CD4-positive, alpha-beta T cell treated with Interleukin-17A for 4 hours (primary cell): ENCODE data around the gene ATG9B.
"Not testable (repeated sequence)": the region's sequence is repeated elsewhere in the genome, so short reads cannot be mapped to it uniquely, and the experiment has no call there.

ENCODE experiments used
- DNase-seq: peaks from one replicate; pipeline ENCODE4 v3.0.0-alpha.2; 2020; ENCODE audit warnings: mixed read lengths

Gene ATG9B

DNA sequence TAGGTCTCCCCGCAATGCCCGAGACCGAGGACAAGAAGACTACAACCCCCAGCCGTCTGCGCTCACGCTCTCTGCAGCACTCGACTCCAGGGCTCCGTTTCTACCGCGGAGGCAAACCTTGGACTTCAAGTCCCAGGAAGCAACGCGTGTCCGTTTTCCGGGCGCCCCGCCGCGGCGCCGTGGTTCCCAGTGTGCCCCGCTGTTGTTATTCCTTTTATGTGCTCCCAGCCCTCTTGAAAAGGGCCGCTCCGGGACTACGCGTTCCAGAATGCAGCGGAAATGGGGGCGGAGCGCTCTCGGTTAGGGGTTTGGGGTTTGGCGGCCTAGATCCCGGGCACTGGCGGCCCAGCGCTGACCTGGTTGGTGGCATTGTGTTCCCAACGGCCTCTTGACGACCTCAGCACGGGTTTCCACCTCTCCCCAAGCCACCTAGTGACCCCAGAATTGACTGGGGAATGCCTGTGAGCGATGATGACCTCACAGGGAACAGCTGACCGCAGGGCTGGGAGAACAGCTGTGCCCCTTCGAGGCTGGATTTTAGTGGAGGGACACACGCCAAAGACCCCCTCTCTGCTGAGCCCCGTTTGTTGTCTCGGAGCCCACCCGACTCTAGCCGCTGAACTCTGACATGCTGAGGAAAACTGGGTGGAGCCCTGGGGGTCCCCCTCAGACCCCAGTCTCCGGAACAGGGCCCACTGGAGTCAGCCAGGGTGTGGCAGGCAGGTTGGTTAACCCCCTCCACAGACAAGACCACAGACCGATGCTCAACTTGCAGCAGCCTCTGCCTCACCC, 33.9 kb upstream of the ATG9B start:
- peak; percentile 97 for DNase-seq

DNA sequence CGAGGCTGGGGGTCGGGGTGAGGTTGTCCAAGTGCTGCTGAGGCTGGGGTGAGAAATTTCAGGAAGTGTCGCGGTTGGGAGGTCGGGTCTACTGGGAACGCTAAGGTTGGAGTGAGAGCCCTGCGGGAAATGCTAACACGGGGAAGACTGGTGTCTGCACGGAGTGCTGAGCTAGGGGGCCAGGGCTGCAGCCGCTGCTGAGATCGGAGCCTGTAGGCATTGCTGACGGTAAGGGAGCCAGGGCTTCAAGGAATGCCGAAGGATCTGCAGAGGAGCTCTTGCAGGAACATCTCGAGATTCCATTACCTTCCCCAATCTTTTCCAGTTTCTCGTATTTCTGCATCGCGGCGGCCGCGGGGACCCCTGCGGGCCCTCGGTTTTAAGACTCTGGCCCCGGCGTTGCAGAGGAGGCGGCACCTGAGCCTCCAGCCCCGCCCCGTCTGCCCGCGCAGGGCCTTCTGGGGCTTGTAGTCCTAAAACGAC, 33.3 kb upstream of the ATG9B start, which contains the start of gene CDK5:
Gene CDK5 (minus strand): TSS at position 392 of the 483 bp plus-strand sequence. CDS start 49 bp downstream, at position 343.
- DNase-seq = no peak

DNA sequence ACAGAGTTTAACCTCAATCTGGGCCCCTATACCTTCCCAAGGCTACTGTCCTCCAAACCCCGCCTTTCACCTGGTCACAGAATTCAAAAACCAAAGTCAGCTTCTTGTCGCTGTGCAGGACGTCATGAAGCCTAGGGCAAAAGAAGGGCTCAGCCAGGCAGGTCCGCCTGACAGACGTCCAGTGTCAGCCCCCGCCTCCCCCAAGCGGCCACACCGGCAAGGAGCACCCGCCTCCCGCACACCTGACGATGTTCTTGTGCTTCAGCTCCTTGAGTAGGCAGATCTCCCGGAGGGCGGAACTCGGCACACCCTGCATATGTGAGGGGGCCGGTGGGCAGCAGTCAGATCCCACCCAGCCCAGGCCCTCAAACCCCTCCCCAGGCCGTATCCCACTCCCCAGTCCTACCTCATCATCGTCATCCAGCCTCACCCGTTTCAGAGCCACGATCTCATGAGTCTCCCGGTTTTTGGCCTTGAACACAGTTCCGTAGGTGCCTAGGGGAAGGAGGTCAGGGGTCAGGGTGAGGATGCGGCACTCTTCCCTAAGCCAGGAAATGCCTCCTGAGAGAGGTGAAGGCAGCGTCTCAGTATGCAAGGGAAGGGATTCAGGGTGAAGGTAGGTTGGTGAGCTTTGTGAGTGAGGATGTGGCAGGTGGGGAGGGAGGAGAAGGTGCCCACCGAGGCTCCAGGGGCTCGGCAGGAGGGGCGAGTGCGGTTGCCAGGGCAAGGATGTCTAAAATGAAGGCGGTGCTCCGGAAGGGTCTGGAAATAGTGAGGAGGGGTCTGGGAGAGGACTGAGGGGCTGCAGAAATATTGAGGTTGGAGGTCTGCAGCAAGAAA, 32.6 kb upstream of the ATG9B start:
- DNase-seq = no peak

DNA sequence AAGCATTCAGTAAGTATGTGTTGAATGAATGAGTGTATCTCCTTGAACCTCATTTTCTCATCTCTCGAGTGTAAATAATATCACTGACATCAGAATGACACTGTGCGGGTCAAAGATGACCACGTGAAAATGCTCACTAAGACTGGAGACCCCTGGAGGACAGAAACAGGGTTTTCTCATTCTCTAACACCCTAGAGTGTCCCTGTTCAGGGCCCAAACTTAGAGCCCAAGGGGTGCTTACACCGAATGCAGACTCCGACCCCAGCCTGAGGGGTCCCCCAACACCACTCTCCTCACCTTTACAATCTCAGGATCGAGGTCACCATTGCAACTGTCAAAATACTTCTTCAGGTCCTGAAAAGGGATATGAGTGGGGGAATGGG, 32.0 kb upstream of the ATG9B start:
- DNase-seq = no peak

DNA sequence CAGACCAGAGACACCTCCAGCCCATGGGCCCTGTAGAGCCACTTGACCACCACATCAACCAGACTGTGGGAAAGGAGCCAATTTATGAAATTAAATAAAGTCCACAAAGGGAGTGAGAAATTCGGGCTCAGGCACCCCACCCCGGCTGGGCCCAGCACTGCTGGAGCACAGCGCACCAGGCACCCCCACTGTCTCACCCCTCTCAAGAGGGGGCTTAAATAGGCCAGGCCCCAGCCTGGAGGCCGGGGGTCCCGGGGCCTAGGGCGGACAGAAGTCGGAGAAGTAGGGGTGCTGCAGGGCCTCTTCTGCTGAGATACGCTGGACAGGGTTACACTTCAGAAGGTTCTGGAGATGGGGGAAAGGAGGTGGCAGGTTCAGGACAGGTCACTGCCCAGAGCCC, 29.5 kb upstream of the ATG9B start:
- DNase-seq = no peak

DNA sequence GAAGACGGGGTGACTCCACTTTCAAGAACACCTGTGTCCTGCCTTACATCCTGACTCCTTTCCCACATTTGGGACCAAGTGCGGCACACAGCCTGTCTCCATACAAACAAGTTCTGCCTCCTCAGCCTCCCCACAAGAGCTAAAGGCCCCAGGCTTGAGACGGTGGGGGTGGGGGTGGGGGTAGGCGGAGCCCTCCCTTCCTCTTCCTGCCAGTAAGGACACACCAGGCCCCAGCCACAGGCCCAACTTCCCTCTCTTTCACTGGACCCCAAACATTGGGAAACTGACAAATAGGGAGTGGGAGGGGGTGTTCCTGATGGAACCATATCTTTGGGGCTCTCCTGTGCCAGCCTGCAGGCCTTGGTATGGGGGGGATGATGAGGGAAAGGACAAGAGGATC, 28.8 kb upstream of the ATG9B start:
- no peak for DNase-seq

DNA sequence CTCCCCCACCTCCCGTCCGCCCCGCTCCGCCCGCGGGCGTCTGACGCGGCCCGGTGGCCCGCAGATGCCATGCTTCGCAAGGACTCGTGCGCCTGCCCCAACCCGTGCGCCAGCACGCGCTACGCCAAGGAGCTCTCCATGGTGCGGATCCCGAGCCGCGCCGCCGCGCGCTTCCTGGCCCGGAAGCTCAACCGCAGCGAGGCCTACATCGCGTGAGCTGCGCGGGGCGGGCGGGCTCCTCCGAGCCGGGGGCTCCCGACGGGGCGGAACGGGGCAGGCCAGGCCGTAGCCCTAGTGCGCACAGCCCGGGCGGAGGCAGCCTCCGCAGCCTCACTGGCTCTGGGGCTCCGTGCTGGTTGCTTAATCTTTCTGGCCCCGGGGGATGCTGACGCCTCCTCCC, 26.8 kb upstream of the ATG9B start:
- peak; percentile 65 for DNase-seq

DNA sequence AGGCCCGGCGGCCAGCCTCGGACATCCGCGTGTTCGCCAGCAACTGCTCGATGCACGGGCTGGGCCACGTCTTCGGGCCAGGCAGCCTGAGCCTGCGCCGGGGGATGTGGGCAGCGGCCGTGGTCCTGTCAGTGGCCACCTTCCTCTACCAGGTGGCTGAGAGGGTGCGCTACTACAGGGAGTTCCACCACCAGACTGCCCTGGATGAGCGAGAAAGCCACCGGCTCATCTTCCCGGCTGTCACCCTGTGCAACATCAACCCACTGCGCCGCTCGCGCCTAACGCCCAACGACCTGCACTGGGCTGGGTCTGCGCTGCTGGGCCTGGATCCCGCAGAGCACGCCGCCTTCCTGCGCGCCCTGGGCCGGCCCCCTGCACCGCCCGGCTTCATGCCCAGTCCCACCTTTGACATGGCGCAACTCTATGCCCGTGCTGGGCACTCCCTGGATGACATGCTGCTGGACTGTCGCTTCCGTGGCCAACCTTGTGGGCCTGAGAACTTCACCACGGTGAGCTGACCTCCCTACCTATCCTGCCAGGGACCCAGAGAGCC, 24.7 kb upstream of the ATG9B start:
- no peak for DNase-seq

DNA sequence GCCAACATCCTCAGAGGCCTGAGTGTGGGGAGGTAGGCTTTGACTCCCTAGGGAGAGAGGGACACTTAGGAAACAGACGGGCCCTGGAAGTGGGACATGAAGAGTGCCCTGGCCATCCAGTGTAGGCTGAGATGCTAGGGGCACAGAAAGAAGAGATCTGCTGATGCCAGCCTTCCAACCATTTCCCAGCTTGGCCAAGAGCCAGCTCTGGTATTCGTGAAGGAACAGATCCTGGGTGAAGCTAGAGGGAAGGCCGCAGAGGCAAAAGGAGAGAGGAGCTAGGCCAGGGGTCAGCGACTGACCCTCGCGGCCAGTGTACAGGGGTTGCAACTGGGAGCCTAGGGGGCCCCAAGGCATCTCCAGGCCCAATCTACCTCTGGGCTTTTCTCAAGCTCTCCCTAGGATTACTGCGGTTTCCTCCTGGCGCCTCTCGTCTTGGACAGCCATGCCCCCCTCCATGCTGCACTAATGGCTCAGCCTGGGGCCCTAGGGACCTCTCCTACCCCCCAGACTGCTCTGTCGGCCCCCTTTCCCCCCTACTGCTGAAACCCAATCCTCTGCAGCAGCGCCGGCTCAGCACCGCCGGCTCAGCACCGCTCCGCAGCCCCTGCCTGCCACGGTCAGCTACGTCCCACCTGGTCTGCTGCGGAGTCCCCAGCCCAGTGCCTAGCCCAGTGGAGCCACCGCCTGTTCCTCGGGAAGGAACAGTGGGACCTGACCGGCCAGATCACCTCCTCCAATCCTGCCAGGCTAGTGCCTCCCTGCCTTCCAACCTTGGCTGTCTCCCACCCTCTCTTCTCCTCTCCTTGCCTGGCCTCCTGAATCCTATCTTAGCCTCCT, 23.9 kb upstream of the ATG9B start, which contains the start of gene ASIC3:
Gene ASIC3 (plus strand): TSS at position 556 of the 840 bp plus-strand sequence. CDS start 355 bp downstream, outside the sequence.
- DNase-seq = no peak

DNA sequence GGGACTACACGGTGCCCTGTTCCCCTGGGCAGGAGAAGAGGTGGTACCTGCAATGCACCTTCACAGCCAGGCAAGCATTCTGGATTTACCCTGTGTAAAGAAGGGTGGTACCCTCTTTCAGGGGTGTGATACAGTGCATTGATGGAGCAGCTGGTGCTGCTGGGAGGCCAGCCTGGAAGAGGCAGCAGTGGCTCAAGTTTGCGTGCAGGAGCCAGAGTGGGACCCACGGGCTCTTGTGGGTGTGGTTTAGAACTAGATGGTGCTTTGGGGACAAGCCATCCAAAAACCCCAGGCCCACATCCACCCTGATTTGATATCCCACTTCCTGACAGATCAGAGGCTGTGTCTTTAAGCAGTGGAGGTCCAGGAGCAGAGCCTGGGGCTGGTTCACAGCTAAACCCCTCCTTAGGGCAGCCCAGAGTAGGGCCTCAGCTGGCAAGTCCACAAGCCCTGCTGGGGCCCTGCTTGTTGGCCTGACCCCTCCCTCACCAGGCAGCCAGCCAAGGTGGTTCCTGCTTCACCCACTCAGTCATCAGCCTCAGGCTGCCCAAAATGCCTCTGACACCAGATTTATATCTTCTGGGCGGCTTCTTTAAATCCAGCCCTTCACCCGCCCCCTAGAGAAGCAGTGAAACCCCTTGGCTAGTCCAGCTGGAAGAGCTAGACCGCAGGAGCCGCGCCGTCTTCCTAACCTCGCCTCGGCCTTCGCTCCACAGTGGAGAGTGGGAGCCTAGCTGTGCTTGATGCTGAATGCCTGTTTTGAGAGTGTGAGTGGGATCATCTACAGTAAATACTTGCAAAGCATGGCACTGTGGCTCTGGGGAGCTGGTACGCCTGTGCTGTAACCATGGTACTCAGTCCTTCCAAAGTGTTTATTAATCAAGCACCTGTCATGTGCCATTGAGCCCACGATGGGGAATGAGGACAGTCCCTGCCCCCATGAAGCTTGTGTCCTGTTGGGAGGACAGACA, 22.6 kb upstream of the ATG9B start:
- DNase-seq = no peak

DNA sequence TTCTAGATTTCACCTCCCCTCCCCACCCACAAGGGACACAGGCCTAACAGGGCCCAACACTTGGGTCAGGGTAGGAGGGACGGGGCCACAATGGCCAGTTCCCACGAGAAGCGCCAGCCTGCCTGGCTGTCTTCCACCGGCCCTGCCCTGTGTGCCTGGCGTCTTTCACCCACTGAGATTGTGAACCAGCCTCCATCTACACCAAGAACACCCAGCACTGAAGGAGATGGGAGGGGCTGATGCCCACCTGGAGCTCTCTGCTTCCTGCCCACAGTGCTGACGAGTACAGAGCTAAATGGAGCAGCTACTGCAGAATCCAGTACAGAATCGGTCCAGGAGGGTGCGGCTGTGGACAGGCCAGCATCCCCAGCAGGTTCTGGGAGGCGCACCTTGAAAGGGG, 21.7 kb upstream of the ATG9B start:
- DNase-seq = no peak

DNA sequence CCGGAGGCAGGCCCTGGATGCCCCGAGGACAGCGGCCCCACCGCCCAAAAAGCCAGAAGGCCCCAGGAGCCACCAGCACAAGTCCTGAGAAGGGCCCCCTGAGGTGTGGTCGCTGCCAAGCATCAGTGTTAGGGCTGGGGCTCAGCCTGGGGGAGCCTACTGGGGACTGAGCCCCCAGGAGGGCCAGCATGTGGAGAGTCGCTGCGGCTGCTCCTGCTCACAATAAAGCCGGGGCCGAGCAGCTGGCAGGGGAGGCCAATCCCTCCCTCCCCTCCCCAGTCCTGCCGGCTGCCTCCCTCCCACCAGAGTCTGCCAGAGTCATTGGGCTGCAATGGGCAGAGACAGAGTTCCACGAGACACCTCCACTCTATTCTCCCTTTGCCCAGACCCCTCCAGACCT, 21.0 kb upstream of the ATG9B start:
- DNase-seq = no peak

DNA sequence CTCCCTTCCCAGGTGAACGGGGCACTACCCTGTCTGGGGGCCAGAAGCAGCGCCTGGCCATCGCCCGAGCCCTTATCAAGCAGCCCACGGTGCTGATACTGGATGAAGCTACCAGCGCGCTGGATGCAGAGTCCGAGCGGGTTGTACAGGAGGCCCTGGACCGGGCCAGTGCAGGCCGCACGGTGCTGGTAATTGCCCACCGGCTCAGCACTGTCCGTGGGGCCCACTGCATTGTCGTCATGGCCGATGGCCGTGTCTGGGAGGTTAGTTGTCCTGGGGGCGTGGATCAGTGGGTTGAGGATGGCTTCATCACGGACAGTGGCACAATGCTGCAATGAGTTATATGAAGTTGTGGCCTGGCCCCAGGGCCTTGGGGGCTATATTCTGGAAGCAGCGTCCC, 19.7 kb upstream of the ATG9B start:
- DNase-seq = no peak

DNA sequence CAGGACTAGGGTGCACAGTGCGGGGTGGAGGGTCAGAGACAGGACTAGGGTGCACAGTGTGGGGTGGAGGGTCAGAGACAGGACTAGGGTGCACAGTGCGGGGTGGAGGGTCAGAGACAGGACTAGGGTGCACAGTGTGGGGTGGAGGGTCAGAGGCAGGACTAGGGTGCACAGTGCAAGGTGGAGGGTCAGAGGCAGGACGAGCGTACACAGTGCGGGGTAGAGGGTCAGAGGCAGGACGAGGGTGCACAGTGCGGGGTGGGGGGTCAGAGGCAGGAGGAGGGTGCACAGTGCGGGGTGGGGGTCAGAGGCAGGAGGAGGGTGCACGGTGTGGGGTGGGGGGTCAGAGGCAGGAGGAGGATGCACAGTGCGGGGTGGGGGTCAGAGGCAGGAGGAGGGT, 19.2 kb upstream of the ATG9B start:
- not testable (repeated sequence) for DNase-seq

DNA sequence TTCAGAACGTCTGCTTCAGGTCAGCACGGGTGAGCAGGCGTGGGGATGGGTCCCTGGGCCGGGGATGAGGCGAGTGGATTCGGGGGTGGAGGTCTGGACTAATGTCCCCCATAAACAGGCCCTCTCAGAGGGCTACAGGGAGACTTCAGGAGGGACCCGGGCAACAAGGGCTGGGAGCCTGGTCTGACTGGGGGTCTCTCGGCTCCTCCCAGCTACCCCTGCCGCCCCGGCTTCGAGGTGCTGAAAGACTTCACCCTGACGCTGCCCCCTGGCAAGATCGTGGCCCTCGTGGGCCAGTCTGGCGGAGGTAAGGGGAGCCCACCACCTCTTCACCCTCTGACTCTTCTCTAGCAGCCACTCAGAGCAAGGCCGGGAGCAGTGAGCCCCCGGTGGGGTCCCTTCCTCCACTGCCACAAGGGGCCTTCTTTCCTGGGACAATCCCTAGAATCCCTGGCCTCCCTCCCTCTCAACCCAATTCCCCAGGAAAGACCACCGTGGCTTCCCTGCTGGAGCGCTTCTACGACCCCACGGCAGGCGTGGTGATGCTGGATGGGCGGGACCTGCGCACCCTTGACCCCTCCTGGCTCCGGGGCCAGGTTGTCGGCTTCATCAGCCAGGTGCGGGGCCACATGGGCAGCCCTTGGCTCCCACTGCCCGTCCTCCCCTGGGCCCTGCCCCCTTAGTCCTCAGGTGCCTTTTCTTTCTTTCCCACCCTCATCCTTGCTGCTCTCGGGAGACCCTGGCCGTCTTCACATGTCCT, 16.5 kb upstream of the ATG9B start:
- no peak for DNase-seq

DNA sequence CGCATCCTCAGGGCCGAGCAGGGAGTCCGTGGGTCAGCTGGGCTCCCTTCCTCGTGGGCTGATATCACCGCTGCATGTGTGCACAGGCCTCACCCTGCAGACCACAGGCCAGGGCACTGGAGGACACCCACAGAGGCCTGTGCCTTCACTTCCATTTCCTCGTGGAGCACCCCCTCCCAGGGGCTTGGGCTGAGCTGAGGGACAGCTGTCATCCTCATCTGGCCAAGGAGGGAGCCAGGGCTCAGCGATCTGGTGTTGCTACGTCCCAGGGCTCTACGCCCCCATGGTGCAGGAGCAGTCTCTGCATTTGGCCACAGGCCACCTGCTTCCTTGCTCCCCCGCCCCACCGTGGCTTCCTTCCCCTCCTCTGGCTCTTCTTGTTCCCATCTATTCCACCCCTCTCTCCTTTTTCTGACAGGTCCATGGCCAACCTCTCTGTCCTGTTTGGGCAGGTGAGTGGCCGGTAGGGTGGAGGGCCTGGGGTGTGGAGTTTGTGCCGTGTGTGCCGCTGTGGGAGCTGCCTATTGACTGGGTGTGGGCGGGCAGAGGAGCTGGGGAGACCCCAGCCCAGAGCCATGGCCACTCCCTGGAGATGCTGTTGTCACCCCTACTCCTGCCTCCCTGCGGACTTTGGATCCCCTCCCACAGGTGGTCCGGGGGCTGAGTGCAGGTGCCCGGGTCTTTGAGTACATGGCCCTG, 15.7 kb upstream of the ATG9B start:
- no peak for DNase-seq

DNA sequence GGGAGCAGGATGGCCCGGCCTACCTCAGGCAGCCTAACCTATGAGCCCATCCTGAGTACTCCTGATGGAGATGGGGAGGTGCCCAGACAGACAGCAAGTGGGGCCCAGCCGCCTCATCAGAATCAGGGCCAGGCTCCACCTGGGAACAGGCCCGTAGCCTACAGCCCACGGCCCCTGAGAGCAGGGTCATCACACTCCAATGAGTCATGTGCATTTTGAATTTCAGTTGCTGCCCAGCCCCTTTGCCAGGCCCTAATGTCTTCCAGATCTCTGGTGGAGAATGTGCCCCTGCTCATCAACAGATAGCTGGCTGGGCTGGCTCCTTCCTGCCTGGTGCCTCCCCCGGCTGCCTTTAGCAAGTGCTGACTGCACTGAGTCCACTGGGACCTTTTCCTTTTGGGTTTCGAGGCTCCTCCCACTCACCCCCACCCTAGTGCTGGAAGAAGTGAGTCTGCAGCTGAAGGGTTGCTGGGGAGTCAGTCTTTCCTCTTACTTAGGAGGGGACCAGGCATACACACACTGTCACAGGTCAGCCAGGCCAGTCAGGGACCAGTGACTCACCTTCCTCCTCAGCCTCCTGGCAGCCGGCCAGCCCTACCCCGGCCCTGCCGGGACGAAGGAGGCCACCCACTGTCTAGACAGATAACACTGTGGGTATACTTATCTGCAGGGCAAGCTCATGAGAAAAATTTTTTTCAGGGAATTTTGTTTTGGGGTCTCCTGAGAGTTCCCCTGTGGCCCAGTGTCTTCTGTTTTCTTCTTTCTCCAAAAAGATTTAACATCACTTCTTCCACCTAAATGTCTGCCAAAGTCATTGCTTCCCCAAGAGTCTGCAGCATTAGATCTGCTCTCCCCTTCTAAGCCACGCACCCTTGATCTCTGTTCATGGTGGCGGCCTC, 14.9 kb upstream of the ATG9B start:
- DNase-seq = peak; percentile 66

DNA sequence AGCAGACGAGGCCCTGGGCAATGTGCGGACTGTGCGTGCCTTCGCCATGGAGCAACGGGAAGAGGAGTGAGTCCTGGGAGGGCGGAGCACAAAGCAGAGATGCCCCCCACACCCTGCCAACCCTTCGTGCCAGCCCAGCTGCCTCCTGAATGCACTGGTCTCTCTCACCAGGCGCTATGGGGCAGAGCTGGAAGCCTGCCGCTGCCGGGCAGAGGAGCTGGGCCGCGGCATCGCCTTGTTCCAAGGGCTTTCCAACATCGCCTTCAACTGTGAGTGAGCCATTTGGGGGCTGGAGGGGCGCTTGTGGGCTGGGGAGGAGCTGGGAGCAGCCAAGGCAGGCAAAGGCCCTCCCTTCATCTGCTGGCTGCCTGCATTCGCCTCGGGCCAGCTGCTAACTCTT, 11.6 kb upstream of the ATG9B start:
- no peak for DNase-seq
